ENCODE results near the gene CRELD1.
"Not testable (repeated sequence)": the region's sequence is repeated elsewhere in the genome, so short reads cannot be mapped to it uniquely, and the experiment has no call there.

CRELD1 gene

DNA sequence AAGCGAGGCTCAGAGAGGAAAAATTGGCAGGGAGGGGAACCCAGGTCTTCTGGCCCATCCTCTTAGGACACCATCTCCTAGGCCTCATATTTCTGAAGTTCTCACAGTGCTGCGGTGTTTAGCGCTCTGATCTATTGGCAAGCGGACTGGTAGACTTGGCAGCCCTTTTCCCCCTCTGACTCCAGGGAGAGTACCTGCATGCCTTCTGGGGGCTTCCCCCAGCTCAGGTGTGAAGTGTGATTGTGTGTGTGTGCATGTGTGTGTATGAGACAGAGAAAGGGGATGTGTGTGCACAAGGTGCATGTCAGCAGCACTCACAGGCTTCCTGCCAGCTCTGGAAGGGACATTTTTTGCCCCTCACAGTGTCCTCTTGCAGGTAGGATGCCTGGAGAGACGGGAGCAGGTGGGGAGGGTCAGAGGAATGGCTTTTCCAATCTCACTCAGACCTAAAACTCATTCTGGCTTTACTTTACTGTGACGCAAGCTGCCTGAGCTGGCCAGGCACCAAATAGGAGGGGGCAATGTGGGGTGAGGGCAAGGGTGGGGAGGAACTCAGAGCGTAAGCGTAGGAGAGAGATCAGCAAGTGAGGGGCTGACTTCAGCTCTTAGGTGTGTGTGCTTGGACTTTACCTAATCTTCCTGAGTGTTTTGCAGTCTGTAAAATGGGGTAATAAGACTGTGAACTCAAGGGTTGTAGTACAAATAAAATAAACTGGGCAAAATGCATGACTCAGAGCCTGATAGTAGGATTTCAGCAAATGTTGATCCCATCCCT lies 35.0 kb upstream of the CRELD1 start:
- no peaks in the 10 kb centered on the region for H3K27me3 Mint-ChIP-seq
- H3K4me1 Mint-ChIP-seq (ENCODE audit: low read depth) = peaks cover 37% of the 10 kb centered on the region
- no peak overlapping the region for H3K4me3 Mint-ChIP-seq
- peak overlapping the region; percentile 52 for H3K27ac Mint-ChIP-seq
- intact Hi-C loops (cut with micrococcal nuclease) = no loop called here
- H3K9me3 Mint-ChIP-seq = no peaks in the 10 kb centered on the region
- peaks cover 8% of the 10 kb centered on the region for H3K36me3 Mint-ChIP-seq (ENCODE audit: low read depth)

DNA sequence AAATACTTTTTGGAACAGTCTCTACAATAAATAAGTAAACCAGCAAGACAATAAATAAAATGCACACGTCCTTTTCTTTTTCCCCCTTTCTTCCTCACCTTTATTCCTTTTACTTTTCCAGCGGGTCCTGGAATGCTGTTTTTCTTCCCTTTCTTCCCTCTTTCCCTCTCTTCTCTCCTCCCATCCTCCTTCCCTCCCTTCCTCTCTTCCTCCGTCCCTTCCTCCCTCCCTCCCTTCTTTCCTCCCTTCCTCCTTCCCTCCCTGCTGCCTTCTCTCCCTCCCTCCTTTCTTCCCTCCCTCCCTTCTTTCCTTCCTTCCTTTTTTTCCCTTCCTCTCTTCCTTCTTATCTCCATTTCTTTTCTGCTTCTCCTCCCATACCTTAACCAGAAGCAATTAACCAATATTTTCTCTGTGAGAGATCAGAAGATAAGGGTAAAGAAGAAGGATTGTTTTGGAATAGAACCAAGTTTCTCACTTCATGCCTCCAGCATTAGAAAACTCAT lies 34.3 kb upstream of the CRELD1 start:
- peaks cover 8% of the 10 kb centered on the region for H3K36me3 Mint-ChIP-seq (ENCODE audit: low read depth)
- H3K4me1 Mint-ChIP-seq (ENCODE audit: low read depth) = peaks cover 40% of the 10 kb centered on the region
- intact Hi-C loops (cut with micrococcal nuclease) = no loop called here
- peak overlapping the region; percentile 52 for H3K27ac Mint-ChIP-seq
- no peak overlapping the region for H3K4me3 Mint-ChIP-seq
- H3K9me3 Mint-ChIP-seq = no peaks in the 10 kb centered on the region
- H3K27me3 Mint-ChIP-seq = no peaks in the 10 kb centered on the region

DNA sequence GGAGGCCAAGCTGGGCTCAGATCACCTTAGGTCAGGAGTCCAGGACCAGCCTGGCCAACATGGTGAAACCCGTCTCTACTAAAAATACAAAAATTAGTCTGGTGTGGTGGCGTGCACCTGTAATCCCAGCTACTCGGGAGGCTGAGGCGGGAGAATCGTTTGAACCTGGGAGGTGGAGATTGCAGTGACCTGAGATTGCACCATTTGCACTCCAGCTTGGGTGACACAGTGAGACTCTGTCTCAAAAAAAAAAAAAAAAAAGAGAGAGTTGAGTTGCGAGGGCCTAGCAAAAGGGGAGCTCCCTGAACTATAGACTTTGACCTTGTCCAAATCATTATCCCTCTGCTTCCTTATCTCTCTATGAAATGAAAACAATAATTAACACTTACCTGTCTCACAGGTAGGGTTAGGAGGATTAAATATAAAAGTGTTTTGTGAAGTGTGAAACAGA lies 32.6 kb upstream of the CRELD1 start:
- H3K27ac Mint-ChIP-seq; H3K9me3 Mint-ChIP-seq; intact Hi-C loops (cut with micrococcal nuclease); H3K27me3 Mint-ChIP-seq; H3K4me3 Mint-ChIP-seq; H3K36me3 Mint-ChIP-seq (ENCODE audit: low read depth): not testable (repeated sequence)
- H3K4me1 Mint-ChIP-seq (ENCODE audit: low read depth) = peaks cover 40% of the 10 kb centered on the region

- peaks cover 40% of the 10 kb centered on the region for H3K4me1 Mint-ChIP-seq (ENCODE audit: low read depth)
- intact Hi-C loops (cut with micrococcal nuclease) = no loop called here
- H3K27ac Mint-ChIP-seq = peak overlapping the region; percentile 16
- no peaks in the 10 kb centered on the region for H3K36me3 Mint-ChIP-seq (ENCODE audit: low read depth)
- no peak overlapping the region for H3K4me3 Mint-ChIP-seq
- H3K9me3 Mint-ChIP-seq = no peaks in the 10 kb centered on the region
- no peaks in the 10 kb centered on the region for H3K27me3 Mint-ChIP-seq
Measured at GRCh38 chr3:9901967-9902366, 31.7 kb upstream of the CRELD1 start.

DNA sequence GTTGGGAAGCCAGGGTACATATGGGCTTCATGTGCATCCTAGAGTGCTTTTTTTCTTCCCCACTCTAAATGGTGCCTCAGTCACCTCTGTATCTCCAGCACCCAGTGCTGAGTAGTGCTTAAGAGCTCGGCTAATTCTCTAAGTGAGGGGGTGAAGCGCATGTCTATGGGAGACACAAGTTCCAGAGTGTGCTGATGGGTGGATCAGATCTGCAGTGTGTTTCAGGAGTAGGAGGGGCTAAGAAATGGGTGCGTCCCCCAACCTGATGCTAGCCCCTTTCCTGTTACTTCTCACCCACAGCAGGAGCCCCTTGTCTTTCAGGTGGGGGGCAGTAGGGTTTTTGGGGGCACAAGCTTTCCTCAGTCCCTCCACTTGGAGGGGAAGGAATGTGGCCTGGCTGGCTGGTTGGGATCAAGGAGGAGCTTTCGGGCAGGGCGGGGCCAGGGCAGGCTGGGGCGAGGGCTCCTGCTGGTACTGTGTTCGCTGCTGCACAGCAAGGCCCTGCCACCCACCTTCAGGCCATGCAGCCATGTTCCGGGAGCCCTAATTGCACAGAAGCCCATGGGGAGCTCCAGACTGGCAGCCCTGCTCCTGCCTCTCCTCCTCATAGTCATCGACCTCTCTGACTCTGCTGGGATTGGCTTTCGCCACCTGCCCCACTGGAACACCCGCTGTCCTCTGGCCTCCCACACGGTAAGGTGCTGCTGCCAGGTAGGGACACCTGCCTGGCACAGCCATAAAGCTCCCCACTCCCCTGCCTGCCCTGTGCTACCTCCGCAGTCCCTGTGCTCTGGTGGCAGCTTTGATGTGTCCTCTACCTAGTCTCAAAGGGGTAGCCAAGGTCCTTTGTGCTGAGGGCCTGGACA lies 31.0 kb upstream of the CRELD1 start, which contains the start of gene IL17RE:
Gene IL17RE (plus strand): TSS at position 477 of the 866 bp plus-strand sequence. CDS start 85 bp downstream, at position 562.
- intact Hi-C loops (cut with micrococcal nuclease) = no loop called here
- H3K4me1 Mint-ChIP-seq (ENCODE audit: low read depth) = peaks cover 40% of the 10 kb centered on the region
- no peak within 1 kb of the TSS for H3K4me3 Mint-ChIP-seq
- H3K36me3 Mint-ChIP-seq (ENCODE audit: low read depth) = no peaks in the 10 kb centered on the region
- peak within 1 kb of the TSS; percentile 26 for H3K27ac Mint-ChIP-seq
- H3K27me3 Mint-ChIP-seq = no peaks in the 10 kb centered on the region
- H3K9me3 Mint-ChIP-seq = no peaks in the 10 kb centered on the region

GRCh38 chr3:9903238-9903624 lies 30.4 kb upstream of the CRELD1 start:
- Mint-ChIP-seq H3K4me1 (ENCODE audit: low read depth) (peaks cover 36% of the 10 kb centered on the region), H3K36me3 (ENCODE audit: low read depth) (no peaks in the 10 kb centered on the region), H3K27me3 (no peaks in the 10 kb centered on the region), H3K4me3 (no peak overlapping the region), H3K9me3 (no peaks in the 10 kb centered on the region), H3K27ac (peak overlapping the region; percentile 26)
- intact Hi-C loops (cut with micrococcal nuclease) = no loop called here

- intact Hi-C loops (cut with micrococcal nuclease) = no loop called here
- Mint-ChIP-seq H3K27me3 (no peaks in the 10 kb centered on the region), H3K27ac (peak overlapping the region; percentile 26), H3K4me1 (ENCODE audit: low read depth) (peaks cover 30% of the 10 kb centered on the region), H3K36me3 (ENCODE audit: low read depth) (no peaks in the 10 kb centered on the region), H3K4me3 (no peak overlapping the region), H3K9me3 (no peaks in the 10 kb centered on the region)
Measured at GRCh38 chr3:9903904-9904303, 29.7 kb upstream of the CRELD1 start.

DNA sequence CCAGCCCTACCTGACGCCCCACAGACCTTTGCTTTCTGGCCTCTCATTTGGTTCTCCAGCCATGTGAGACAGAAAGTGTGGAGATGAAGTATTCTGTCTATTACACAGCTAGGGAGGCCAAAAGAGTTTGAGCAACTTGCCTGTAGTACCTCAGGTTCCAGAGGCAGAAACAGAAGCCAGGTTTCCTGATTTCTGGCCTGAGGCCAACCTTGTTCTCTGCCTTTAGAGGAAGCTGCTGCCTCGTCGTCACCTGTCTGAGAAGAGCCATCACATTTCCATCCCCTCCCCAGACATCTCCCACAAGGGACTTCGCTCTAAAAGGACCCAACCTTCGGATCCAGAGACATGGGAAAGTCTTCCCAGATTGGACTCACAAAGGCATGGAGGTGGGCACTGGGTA lies 27.2 kb upstream of the CRELD1 start:
- Mint-ChIP-seq H3K36me3 (ENCODE audit: low read depth) (no peaks in the 10 kb centered on the region), H3K27me3 (no peaks in the 10 kb centered on the region), H3K9me3 (no peaks in the 10 kb centered on the region), H3K4me3 (no peak overlapping the region), H3K4me1 (ENCODE audit: low read depth) (peaks cover 40% of the 10 kb centered on the region), H3K27ac (no peak overlapping the region)
- intact Hi-C loops (cut with micrococcal nuclease) = no loop called here

DNA sequence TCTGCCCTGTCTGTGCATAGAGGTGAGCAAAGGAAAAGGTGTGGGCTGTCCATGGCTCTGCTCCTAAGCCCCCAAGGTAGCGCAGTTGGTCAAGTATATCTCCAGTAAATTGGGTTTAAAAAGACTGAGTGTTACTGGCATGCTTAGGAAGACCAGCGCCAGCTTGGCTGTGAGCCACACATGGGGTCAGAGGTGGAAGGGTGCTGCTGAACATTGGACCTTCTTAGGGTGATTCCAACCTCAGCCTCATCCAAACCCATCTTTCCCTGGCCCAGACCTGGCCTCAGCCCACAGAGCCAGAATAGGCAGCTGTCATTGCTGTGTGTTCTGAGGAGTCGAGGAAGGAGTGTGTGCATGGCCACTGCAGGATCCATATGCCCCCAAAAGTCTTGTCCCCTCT lies 25.3 kb upstream of the CRELD1 start:
- Mint-ChIP-seq H3K27ac (no peak overlapping the region), H3K4me1 (ENCODE audit: low read depth) (peaks cover 36% of the 10 kb centered on the region), H3K36me3 (ENCODE audit: low read depth) (no peaks in the 10 kb centered on the region), H3K27me3 (peaks cover 3% of the 10 kb centered on the region), H3K4me3 (no peak overlapping the region), H3K9me3 (no peaks in the 10 kb centered on the region)
- intact Hi-C loops (cut with micrococcal nuclease) = no loop called here

DNA sequence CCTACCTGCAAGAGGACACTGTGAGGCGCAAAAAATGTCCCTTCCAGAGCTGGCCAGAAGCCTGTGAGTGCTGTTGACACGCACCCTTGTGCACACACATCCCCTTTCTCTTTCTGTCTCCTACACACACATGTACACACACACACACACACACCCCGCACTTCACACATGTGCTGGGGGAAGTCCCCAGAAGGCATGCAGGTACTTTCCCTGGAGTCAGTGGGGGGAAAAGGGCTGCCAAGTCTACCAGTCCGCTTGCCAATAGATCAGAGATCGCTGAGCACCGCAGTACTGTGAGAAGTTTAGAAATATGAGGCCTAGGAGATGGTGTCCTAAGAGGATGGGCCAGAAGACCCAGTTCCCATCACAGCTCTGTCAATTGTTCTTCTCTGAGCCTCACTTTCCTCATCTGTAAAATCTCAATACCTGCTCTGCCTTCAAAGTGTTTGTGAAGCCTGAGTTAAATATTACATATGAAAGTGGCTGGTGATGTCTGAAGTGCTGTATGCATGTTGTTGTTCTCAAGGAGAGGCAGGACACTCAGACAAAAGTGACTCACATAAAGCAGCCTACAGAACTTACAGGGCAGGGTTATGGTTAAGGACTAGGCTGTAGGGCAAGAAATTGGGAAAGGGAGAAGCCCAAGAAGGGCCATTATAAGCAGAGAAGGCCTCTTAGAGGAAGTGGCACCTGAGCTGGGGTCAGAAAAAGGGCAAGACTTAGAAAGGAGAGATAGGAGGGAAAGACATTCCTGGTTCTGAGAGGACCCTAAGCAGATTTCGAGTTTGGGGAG lies 24.2 kb upstream of the CRELD1 start:
- peaks cover 32% of the 10 kb centered on the region for H3K4me1 Mint-ChIP-seq (ENCODE audit: low read depth)
- H3K4me3 Mint-ChIP-seq = no peak overlapping the region

DNA sequence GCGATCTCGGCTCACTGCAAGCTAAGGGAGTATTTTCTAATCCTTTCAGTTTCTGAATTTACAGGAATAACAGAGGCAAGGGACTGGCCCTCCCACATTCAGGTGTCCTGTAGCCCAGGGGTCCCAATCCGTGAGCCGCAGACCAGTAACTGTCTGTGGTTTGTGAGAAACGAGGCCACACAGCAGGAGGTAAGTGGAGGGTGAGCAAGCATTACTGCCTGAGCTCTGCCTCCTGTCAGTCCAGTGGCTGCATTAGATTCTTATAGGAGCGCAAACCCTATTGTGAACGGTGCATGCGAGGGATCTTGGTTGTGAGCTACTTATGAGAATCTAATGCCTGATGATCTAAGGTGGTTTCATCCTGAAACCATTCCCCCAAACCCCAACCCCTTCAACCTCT lies 21.8 kb upstream of the CRELD1 start:
- H3K36me3 Mint-ChIP-seq (ENCODE audit: low read depth) = no peaks in the 10 kb centered on the region
- H3K9me3 Mint-ChIP-seq = no peaks in the 10 kb centered on the region
- H3K27ac Mint-ChIP-seq = no peak overlapping the region
- H3K4me1 Mint-ChIP-seq (ENCODE audit: low read depth) = peaks cover 49% of the 10 kb centered on the region
- H3K27me3 Mint-ChIP-seq = peaks cover 3% of the 10 kb centered on the region
- H3K4me3 Mint-ChIP-seq = no peak overlapping the region
- intact Hi-C loops (cut with micrococcal nuclease) = loop anchor here (10.0 kb wide), 1 partner anchor 207 kb away; the partner anchor contains the start of gene CPNE9

More for the DNA sequence above, 24.2 kb upstream of the CRELD1 start:
- intact Hi-C loops (cut with micrococcal nuclease) = loop anchor here (10.0 kb wide), 1 partner anchor 205 kb away; the partner anchor contains the start of gene CPNE9
- H3K36me3 Mint-ChIP-seq (ENCODE audit: low read depth) = no peaks in the 10 kb centered on the region
- H3K27ac Mint-ChIP-seq = no peak overlapping the region
- H3K27me3 Mint-ChIP-seq = peaks cover 3% of the 10 kb centered on the region
- no peaks in the 10 kb centered on the region for H3K9me3 Mint-ChIP-seq

DNA sequence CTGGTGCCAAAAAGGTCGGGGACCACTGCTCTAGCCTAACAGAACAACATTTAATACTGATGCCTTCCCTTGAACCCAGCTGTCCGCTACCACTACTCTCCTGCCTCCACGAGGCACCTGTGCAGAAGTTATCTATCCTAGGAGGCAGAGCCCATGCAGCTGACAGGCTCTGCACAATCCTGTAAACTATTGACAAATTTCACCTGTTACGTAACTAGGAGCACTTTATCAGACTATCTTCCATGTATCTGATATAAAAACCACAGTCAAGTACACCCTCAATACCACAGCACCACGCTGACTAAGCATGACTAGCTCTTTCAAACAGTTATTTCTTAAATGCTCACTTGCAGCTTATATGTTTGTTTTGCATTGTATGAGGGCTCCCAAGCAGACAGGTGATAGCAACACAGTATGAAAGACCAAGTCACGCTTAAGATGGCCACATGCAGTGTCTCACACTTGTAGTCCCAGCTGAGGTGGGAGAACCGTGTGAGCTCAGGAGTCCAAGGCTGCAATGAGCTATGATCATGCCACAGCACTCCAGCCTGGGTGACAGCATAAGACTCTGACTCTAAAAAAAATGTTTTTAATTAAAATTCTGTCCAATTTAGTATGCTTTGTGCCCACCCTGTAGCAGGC lies 21.2 kb upstream of the CRELD1 start:
- intact Hi-C loops (cut with micrococcal nuclease) = loop anchor here (10.0 kb wide), 1 partner anchor 208 kb away; the partner anchor contains the start of gene CPNE9
- H3K36me3 Mint-ChIP-seq (ENCODE audit: low read depth) = no peaks in the 10 kb centered on the region
- H3K27ac Mint-ChIP-seq = no peak overlapping the region
- H3K4me1 Mint-ChIP-seq (ENCODE audit: low read depth) = peaks cover 54% of the 10 kb centered on the region
- peaks cover 3% of the 10 kb centered on the region for H3K27me3 Mint-ChIP-seq
- no peaks in the 10 kb centered on the region for H3K9me3 Mint-ChIP-seq
- no peak overlapping the region for H3K4me3 Mint-ChIP-seq

DNA sequence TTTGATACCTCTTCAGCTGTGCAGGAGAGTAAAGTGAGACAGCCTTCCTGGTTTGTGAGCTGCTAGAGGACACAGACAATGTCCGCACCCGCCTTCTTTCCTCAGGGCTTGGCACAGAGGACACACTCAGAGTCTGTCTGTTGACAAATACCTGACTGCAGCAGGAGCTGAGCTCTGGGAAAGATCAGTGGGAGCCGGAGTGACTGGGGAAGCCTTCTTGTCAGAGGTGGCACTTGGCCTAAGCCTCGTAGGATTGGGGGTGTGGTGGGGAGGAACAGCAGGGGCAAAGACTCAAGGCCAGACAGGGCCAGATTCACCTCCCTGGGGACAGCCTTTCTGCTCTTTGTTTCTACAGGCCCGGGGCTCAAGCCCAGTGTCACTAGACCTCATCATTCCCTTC lies 20.0 kb upstream of the CRELD1 start:
- Mint-ChIP-seq H3K4me1 (ENCODE audit: low read depth) (peaks cover 66% of the 10 kb centered on the region), H3K4me3 (no peak overlapping the region), H3K36me3 (ENCODE audit: low read depth) (no peaks in the 10 kb centered on the region), H3K9me3 (no peaks in the 10 kb centered on the region), H3K27me3 (peaks cover 3% of the 10 kb centered on the region), H3K27ac (no peak overlapping the region)
- intact Hi-C loops (cut with micrococcal nuclease) = loop anchor here (10.0 kb wide), 1 partner anchor 209 kb away; the partner anchor contains the start of gene CPNE9
